ENCODE data around the gene PRPF18. TPM values are rescaled to one million over a fixed set of nuclear protein-coding genes. Genes with fewer than 3 reads are reported as not detected.

PRPF18 gene
- total RNA-seq, 1 donor from 2014 or later = 22.5 TPM

DNA sequence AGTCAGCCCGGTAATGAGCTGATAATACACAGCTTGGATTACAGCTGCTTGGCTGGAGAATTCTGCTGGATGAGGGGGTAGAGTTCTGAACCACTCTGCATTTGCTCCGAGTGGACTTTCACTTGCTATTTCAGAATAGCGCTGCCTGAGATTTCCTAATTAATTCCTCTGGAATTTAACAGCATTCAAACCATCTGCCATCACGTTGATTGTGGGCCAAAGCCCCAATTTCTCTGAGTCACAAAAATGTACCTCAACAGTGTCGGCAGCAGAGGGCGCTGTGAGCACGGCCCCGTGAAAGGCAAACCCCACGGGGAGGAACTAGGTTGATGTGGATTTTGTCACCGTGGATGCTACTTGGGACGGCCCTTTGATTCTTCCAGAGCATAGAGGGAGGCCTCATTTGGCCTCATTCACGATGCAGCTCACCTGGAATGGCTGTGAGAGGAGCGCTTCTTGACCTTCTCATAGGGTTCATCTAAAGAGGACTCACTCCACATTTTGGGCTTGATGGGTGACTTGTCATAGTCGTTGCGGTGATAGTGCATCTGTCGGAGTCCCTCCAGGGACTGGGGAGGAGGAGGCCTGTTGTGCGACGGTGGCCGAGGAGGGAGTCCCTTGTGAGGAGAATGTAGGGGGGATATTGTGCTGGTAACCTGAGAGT, 73.3 kb downstream of the PRPF18 start:
- Histone ChIP-seq H3K27me3 (ENCODE audit: low read depth) (no peaks in the 10 kb centered on the region), H3K27ac (peak overlapping the region; percentile 47), H3K4me3 (no peak overlapping the region), H3K4me1 (peaks cover 23% of the 10 kb centered on the region), H3K9me3 (no peaks in the 10 kb centered on the region), H3K36me3 (peaks cover 58% of the 10 kb centered on the region)
- TF ChIP-seq, protein P1, sequence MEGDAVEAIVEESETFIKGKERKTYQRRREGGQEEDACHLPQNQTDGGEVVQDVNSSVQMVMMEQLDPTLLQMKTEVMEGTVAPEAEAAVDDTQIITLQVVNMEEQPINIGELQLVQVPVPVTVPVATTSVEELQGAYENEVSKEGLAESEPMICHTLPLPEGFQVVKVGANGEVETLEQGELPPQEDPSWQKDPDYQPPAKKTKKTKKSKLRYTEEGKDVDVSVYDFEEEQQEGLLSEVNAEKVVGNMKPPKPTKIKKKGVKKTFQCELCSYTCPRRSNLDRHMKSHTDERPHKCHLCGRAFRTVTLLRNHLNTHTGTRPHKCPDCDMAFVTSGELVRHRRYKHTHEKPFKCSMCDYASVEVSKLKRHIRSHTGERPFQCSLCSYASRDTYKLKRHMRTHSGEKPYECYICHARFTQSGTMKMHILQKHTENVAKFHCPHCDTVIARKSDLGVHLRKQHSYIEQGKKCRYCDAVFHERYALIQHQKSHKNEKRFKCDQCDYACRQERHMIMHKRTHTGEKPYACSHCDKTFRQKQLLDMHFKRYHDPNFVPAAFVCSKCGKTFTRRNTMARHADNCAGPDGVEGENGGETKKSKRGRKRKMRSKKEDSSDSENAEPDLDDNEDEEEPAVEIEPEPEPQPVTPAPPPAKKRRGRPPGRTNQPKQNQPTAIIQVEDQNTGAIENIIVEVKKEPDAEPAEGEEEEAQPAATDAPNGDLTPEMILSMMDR (IDR thresholded peaks at IDR 0.05) = peak; percentile 91
- ATAC-seq (peak; percentile 74 to 83), DNase-seq (peak; percentile 71)
- intact Hi-C loops (cut with DNase I) = no loop called here

- intact Hi-C loops (cut with DNase I) = no loop called here
- no peak for DNase-seq
- peaks cover 59% of the 10 kb centered on the region for H3K36me3 ChIP-seq
- peaks cover 23% of the 10 kb centered on the region for H3K4me1 ChIP-seq
- H3K27ac ChIP-seq = no peak overlapping the region
- peak; percentile 2 to 20 for ATAC-seq
- no peak overlapping the region for H3K4me3 ChIP-seq
- H3K27me3 ChIP-seq (ENCODE audit: low read depth) = no peaks in the 10 kb centered on the region
- TF ChIP-seq, protein P1 (IDR thresholded peaks at IDR 0.05) = no peak
- no peaks in the 10 kb centered on the region for H3K9me3 ChIP-seq
These were observed 73.8 kb downstream of the PRPF18 start for GRCh38 chr10:13660551-13660920.

DNA sequence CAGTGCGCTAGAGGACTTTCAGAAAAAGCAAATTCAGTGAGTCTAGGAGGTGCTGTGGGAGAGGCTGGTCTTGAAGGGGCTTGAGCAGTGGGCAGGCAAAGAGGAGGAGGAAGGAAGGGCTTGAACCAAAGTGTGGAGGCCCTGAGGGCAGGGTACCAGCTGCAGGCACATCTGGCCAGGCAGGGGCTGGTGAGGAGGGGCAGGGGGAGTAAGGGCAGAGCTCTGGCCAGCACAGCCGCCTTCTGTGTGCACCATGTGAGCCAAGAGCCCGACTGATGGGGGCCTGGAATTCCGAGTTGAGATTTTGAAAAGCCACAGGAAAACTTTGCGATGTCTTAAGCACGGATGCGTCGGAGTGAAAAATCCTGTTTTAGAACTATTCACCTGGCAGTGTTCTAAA, 74.5 kb downstream of the PRPF18 start:
- Histone ChIP-seq H3K36me3 (peaks cover 59% of the 10 kb centered on the region), H3K27me3 (ENCODE audit: low read depth) (no peaks in the 10 kb centered on the region), H3K9me3 (no peaks in the 10 kb centered on the region), H3K4me3 (no peak overlapping the region), H3K4me1 (peaks cover 23% of the 10 kb centered on the region), H3K27ac (no peak overlapping the region)
- no peak for DNase-seq
- intact Hi-C loops (cut with DNase I) = no loop called here
- TF ChIP-seq, protein P1 (IDR thresholded peaks at IDR 0.05) = no peak
- ATAC-seq = no peak

DNA sequence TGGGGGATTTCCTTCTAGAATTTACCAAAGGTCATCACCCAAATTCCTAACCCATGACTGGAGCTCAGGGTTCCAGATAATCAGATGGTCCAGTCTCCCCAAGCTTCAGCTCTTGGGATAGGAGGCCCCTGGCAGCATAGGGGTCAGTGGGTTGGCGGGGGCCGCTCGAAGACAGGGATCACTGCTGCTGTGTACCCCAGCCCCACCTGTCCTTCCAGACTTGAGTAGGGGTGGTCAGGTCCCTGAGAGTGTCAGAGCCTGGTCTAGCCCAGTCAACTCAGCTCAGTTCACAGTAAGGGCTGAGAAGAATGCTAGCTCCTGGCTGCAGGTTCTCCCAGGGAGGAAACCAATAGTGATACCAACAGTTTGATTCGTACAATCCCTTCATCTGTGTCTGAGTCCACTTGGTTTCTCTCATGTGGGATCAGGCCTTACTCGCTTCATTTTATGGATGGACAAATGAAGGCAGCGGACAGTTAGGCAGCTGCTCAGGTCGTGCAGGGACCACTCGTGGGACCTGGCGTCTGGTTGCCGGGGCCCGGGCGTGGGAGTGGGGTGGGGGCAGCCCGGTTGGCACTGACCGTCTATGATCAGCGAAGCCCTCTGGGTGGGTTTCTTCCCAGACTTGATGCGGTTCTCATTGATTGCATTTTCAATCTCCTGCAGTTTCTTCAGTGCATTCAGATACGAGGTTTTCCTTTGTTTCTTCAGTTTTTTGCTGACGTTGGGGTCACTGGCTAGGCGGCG, 78.9 kb downstream of the PRPF18 start:
- Histone ChIP-seq H3K36me3 (peaks cover 72% of the 10 kb centered on the region), H3K27ac (no peak overlapping the region), H3K27me3 (ENCODE audit: low read depth) (no peaks in the 10 kb centered on the region), H3K4me3 (no peak overlapping the region), H3K9me3 (no peaks in the 10 kb centered on the region), H3K4me1 (no peaks in the 10 kb centered on the region)
- TF ChIP-seq, protein P1 (IDR thresholded peaks at IDR 0.05) = no peak
- ATAC-seq (no peak), DNase-seq (no peak)
- intact Hi-C loops (cut with DNase I) = loop anchor here (5.0 kb wide), 1 partner anchor 112 kb away; no protein-coding TSS in a partner anchor

DNA sequence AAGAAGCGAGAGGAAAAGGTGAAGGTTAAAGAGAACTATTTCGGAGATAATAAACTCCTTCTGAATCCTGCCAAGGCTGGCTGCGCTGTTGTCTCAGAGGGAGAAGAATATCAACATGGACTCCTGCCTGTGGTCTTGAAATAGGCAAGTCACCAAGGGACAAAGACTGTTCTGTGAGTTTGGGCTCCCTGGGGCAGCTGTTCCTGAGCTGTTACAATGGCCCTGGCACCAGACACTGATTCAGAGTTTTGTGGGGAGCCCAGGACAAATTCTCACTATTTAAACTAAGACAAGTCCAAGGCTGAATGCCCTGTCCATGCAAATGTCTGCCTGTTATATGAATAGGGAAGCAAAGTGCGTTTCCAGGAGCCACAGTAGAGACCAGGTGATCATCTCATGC, 81.4 kb downstream of the PRPF18 start:
- DNase-seq (no peak), ATAC-seq (no peak)
- intact Hi-C loops (cut with DNase I) = loop anchor here (5.0 kb wide), 1 partner anchor 109 kb away; no protein-coding TSS in a partner anchor

More for the DNA sequence above, 81.4 kb downstream of the PRPF18 start:
- TF ChIP-seq, protein P1 (IDR thresholded peaks at IDR 0.05) = no peak
- H3K27me3 ChIP-seq (ENCODE audit: low read depth) = no peaks in the 10 kb centered on the region
- H3K36me3 ChIP-seq = peaks cover 81% of the 10 kb centered on the region
- no peak overlapping the region for H3K27ac ChIP-seq
- H3K4me1 ChIP-seq = no peaks in the 10 kb centered on the region
- no peaks in the 10 kb centered on the region for H3K9me3 ChIP-seq
- no peak overlapping the region for H3K4me3 ChIP-seq
